HPDE6-E6E7 (cell line): ENCODE data around the gene RPL3.

Experiments used
- DNase-seq: peaks from one replicate; pipeline ENCODE4 v3.0.0; 2011; ENCODE audit warnings: missing footprints; ENCODE audit errors: extremely low spot score

Gene RPL3

GRCh38 chr22:39283322-39284141 lies 35.9 kb downstream of the RPL3 start:
- DNase-seq: peak; percentile 73

GRCh38 chr22:39282645-39283321 lies 36.6 kb downstream of the RPL3 start:
- DNase-seq: peak; percentile 48

- no peak for DNase-seq
These were observed 38.3 kb downstream of the RPL3 start for GRCh38 chr22:39281126-39281525.

DNA sequence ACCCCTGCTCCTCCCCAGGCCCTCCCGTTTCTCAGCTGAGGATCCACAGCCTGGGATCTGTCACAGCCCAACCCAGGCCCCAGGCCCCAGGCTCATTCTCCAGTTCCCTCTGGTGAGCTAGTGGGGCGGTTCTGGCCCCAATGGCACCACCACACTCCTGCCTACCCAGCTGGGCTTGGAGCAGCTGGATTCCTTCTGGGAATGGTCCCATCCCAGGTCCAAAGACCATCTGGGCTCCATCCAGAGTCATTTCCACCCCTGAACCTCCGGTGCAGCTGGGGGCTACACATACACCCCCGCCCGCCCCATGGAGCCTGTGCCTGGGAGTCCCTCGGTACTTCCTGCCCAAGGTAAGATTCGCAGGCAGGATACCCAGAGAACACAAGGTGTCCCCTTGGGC lies 39.2 kb downstream of the RPL3 start:
- no peak for DNase-seq

DNA sequence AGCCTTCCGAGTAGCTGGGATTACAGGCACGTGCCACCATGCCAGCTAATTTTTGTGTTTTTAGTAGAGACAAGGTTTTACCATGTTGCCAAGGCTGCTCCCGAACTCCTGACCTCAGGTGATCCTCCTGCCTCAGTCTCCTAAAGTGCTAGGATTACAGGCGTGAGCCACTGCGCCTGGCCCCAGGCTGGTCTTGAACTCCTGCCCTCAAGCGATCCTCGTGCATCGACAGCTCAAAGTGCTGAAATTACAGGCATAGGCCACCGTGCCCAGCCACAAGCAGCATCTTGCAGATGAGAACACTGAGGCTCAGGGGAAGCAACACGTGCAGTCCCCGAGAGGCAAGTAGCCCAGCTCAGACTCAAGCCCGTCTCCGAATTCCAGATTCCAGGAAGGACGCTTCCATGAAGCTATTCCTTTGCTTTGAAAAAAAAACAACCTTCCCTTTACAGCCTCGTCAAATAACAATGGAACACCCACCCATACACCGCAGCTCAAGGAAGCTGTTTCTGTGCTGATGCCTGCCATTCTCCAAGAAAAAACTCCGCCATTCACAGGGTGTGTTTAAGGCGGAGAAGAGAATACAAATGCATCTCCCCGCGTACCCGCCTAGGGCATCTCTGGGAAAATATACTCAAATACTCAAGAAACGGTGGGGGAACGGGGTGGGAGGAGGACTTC lies 40.1 kb downstream of the RPL3 start:
- DNase-seq: no peak

GRCh38 chr22:39278040-39278439 lies 41.4 kb downstream of the RPL3 start:
- DNase-seq: no peak

DNA sequence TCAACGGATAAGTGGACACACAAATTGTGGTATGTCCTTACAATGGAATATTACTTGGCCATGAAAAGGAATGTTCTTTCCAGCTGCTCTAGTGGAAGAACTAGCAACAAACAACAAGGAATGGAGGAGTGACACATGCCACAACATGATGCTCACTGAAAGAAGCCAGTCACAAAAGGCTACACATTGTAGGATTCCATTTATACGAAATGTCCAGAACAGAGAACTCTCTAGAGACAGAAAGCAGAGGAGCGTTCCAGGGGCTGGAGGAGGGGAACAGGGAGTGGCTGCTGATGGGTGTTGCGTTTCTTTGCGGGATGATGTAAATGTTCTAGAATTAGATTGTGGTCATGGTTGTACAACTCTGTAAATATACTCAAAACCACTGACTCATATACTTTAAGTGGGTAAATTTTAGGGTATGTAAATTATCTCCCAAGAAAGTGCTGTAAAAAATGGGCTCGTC lies 42.2 kb downstream of the RPL3 start:
- no peak for DNase-seq

GRCh38 chr22:39276440-39277141 lies 42.8 kb downstream of the RPL3 start:
- no peak for DNase-seq

DNA sequence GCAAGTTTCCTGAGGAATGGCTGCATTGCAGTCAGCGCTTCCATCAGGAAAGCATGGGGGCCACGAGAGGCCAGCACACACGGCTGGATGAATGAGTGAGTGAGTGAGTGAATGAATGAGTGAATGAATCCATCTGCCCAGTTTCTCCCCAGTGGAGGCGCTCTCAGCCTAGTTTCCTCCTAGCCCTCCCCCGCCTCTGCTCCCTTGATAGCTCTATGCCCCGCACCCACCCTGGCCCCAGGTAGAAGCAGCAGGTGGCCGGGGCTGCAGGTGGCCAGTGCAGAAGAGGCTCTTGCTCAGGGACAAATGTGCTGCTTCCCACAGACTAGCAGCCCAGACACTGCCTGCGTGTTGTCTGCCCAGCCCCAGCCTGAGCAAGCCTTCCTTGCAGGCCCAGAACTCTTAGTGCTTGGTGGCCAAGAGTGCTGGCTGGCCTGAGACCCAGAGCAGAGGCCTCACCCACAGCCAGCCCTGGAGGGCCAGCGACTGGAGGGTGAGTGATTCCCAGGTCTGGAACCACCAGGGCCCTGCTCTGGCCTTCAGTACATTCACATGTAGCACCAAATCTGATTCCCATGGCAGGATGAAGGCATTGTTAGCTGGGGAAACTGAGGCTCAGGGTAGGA lies 43.5 kb downstream of the RPL3 start:
- no peak for DNase-seq

- no peak for DNase-seq
These were observed 45.2 kb downstream of the RPL3 start for GRCh38 chr22:39273950-39274887.

DNA sequence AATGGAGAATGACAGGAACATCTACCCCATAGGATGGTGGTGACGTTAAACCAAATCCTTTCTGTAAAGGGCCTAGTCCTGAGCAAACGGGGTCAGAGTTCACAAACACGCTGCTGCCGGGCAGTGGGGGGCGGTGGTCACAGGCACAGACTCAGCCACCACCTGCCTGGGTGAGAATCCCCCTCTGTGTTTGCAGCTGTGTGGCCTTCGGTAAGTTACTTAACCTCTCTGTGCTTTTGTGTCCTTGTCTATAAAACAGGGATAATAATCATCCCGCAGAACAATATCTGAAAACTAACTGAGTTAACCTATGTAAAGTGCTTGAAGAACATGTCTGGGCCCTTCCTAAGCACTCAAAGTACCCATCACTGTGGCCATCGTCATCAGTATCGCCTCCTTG lies 48.6 kb downstream of the RPL3 start:
- DNase-seq: no peak

- DNase-seq: no peak
These were observed 49.1 kb downstream of the RPL3 start for GRCh38 chr22:39270280-39270679.

DNA sequence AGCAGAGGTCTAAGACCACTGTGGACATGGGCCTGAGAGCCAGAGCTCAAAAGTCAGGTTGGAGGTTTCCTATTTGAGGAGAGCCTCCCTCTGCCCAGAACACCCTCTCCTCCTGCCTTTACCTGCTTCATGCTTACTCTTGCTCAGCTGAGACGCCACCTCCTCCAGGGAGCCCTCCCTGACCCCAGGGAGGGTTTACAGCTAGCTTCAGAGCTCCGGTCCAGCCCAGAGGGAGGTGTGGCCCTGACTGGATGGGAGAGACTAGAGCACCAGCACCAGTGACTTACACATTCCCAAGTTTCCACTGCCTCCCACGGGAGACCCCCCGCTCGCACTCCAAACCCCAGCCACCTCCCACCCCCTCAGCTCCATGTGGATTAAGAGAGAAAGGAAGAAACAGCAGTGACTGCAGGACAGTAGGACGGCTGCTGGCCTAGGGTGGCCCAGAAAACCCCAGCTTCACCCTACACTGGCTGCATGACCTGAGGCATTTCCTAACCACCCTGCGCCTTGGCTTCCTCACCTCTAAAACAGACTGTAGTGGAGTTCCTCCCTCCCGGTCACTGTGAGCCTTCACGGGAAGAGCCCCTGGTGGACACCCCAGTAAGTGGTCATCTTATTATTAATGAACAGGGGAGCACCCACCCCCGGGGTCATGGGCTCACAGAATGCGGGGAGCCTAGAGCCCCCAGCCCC lies 50.2 kb downstream of the RPL3 start:
- no peak for DNase-seq

- no peak for DNase-seq
These were observed 50.8 kb downstream of the RPL3 start for GRCh38 chr22:39268645-39269044.

DNA sequence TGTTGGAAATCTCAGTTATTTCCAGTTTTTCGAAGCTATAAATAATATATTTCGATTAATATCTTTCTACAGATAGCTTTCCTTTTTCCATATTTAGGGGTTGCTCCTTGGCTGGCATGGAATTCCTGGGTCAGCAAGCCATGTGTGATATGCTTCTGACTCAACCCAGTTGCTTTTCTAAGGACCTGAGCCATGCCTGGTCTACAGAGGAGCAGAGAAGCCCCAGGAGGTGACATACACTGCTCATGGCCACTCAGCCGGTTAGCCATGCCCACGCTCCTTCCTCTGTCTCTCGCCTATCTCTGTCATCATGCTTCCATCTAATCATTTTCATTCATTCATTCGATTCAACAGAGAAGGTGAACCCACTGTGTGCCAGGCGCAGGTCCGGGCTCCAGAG lies 51.4 kb downstream of the RPL3 start:
- no peak for DNase-seq

DNA sequence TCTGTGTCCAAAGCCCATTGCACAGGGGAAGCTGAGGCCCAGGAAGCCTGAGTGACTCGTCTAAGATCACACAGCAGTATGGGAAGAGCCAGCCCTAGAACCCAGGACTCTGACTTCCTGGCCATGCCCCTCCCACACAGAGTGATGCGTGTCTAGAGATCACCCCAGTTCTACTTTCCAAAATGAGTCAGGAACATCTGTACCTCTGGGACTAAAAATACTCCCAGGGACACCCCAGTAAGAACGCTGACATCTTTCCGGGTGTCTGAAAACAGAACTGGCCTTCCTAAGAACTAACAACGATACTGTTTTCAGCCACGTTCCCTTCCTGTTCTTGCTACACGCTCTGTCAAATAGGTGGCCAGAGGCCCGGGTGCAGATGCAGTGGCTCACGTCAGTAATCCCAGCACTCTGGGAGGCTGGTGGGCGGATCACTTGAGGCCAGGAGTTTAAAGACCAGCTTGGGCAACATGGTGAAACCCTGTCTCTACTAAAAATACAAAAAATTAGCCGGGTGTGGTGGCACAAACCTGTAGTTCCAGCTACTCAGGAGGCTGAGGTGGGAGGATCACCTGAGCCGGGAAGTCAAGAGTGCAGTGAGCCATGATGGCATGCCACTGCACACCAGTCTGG lies 52.9 kb downstream of the RPL3 start:
- no peak for DNase-seq

GRCh38 chr22:39265143-39265886 lies 54.1 kb downstream of the RPL3 start:
- DNase-seq: no peak

DNA sequence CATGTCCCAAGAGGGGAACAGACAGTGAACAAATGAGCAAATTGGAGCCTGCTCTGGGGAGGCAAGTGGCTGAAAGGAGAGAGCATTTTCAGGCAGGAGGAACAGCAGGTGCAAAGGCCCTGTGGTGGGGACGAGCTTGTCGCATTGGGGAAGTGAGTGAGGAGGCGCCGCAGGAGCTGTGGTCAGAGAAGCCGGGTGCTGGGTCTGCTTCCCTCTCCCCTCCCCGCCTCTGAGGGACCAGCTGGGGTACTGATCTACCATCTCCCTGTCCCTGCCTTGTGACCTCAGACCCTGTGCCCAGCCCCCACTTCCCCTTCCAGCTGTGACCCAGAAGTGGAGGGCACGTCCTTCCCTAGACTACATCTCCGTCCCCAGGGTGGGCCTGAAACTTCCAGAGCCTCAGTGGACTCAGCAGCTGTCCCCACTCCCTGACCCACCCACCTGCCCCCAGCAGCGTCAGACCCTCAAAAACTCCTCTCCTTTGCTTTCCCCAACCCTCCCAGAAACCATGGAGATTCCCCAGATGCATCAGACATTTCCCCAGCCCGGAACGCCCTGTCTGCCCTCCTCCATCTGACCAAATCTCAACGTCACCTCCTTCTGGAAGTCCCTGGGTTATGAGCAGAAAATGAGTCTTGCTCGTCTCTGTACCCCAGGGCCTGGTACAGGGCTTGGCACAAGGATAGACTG lies 54.9 kb downstream of the RPL3 start:
- DNase-seq: no peak
